Inflammatory macrophage (primary cell): ENCODE results near the gene CEMIP.

Experiments used
- DNase-seq, 2 donors: peaks; one replicate each; pipeline ENCODE4 v3.0.0-alpha.2; 2020 to 2022

The CEMIP gene

GRCh38 chr15:80892414-80892813 lies 113.2 kb downstream of the CEMIP start:
- DNase-seq, result no peak

DNA sequence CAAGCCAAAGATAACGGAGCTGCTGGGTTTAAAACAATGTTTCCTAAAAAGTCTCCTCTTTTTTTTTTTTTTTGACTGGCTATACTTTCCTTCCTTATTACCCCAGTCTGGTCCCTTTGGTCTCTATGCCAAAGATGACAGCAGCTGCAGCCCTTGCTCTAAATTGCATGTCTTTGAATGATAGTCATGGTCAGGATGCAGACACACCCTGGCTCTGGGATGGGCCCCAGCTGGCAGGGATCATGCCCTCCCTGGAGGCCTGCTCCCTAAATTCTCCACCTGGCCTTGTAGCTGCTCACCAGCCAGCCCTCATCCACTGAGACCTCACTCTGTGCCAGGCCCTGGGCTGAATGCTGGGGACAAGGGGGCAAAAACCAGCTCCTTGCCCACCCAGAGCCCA lies 114.6 kb downstream of the CEMIP start:
- no peak for DNase-seq

DNA sequence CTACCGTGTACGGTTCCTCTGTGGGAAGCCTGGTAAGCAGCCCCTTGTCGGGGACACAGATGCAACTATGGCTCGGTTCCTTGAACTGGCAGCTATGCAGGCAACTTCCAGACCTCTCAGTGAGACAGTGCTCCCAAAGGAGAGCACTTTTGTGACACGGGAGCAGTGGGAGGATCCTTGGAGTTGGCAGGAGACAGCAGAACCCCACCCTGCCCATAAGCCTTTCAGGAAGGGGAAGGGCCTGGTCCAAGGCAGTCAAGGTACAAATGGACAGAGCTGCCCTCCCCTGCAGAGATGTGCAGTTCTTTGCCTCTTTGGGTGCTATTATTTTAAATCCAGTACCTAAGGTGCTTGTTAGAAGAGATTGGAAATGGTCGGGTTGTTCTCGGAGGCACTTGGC lies 115.9 kb downstream of the CEMIP start:
- no peak for DNase-seq

GRCh38 chr15:80895965-80896364 lies 116.8 kb downstream of the CEMIP start:
- no peak for DNase-seq

GRCh38 chr15:80898040-80898439 lies 118.9 kb downstream of the CEMIP start:
- DNase-seq, result no peak

DNA sequence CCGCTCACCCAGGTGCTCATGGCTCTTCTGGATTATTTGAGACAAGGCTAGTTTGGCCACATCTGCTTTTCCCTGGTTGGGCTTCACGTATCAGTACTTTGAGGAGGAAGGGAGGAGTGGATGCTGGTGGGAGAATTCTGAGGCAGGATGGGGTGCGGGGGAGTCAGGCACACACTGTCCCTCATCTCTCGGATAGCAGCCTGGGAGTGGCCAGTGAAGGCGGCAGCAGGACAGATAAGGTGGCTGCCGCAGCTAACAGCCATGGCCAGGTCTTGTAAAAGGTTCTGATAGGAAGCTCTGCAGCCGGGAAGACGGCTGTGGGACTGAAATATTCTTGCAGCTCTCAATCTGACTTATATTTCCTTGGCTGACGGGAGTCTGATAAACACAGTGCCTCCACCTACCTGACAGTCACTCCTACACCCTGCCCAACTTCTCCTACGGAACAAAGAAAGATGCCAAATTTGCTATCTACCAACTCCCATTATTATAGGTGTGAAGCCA lies 123.2 kb downstream of the CEMIP start:
- DNase-seq, result no peak

- DNase-seq, result peak in 1 of 2 donors; percentile 51
Observed at GRCh38 chr15:80904998-80905397, 125.8 kb downstream of the CEMIP start.

DNA sequence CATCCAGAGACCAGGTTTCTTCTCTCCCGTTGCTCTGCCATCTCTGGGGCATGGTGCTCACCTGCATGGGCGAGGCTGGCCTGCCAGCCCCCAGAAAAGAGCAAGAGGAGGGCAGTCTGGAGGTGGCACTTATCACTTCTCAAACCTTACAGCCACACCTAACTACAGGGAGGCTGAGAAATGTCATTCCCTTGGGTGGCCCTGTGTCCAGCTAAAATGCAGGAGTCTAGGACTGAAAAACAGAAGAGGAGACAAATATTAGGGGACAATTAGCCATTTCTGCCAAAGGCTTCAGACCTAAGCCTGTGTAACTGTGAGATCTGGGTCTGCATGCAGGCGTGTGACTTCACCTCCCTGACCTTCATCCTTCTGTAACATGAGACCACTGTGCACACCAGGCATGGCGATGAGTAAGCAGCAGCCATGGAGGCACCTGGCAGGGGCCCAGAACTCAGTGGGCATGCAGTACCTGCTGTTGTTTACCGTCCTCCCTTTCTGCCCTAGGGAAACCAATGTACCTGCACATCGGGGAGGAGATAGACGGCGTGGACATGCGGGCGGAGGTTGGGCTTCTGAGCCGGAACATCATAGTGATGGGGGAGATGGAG lies 127.1 kb downstream of the CEMIP start:
- DNase-seq, result no peak

GRCh38 chr15:80911821-80912220 lies 132.7 kb downstream of the CEMIP start:
- no peak for DNase-seq

- DNase-seq, result no peak
Observed at GRCh38 chr15:80912673-80913072, 133.5 kb downstream of the CEMIP start.

GRCh38 chr15:80913541-80913940 lies 134.4 kb downstream of the CEMIP start:
- no peak for DNase-seq

- no peak for DNase-seq
Observed at GRCh38 chr15:80915472-80915871, 136.3 kb downstream of the CEMIP start.

DNA sequence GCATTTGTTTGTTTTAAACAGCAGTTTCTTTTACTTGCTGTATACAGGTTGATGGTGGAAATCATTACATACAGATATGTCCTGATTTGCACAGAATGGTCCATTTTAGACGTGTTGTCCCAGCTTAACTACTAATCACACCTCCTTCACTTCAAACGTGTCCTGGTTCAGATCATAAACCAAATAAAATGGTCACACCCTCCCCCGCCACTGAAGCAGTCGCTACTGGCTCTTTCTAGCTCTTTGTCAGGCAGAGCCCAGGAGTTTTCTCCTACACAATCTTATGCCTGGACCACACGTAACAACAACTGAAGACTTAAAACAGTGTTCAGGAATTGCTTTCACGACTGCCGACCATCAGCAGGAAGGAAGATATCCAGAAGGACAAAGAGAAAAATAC lies 136.9 kb downstream of the CEMIP start:
- no peak for DNase-seq

DNA sequence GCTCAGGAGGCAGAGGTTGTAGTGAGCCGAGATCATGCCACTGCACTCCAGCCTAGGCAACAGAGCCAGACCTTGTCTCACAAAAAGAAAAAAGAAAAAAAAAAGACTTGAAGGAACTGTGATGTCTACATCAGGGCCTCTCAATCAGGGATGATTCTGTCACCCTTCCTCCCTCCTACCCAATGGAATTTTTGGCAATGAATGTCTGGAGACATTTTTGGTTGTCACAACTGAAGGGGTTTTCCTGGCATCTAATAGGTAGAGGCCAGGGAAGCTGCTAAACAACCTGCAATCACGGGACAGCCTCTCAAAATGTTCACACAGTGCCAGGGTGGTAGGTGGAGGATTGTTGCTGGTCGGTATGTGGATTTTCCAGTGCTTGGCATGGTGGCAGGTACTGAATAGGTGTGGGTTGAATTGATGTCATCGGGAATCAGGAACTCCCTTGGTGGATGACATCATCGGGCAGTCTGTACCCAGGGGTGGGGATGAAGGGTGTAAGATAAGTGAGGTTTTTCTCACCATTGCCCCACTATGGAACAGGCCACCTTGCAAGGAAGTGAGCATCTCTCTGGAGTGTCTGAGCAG lies 139.1 kb downstream of the CEMIP start:
- peak; percentile 12 to 35 for DNase-seq

GRCh38 chr15:80920271-80920699 lies 141.1 kb downstream of the CEMIP start:
- DNase-seq, result no peak

- DNase-seq, result no peak
Observed at GRCh38 chr15:80921736-80922410, 142.7 kb downstream of the CEMIP start.

DNA sequence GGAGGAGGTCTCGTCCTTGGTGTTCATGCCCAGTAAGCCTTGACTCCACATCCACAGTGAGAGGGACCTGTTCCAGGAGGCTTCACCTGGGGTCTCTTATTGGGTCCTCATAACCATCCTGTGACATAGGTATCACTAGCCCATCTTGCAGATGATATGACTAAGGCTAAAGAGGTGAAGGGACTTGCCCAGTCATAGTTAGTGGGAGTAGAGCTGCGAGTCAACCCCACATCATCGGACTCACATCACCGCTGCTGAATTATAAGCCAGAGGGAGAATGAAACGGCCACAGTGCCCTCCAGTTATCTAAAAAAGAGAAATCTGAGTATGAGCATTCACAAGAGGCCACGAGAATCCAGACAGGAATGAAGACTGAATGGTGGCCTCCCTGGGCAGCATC lies 144.5 kb downstream of the CEMIP start:
- DNase-seq, result no peak

DNA sequence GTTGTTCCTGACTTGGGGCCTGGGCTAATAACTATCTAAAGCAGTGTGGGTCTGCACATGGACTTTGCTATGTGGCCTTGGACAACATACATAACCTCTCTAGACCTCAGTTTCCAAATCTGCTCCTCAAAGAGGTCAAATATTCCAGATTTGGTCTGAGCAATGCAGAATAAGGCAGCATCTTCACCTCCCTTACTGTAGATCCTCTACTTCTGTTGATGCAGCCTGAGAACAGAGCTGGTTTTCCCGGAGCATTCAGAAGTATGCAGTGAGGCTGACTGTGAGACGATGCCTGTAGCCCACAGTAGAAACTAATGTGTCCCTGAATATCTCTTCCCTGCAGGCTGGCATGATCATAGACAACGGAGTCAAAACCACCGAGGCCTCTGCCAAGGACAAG lies 145.1 kb downstream of the CEMIP start:
- no peak for DNase-seq

DNA sequence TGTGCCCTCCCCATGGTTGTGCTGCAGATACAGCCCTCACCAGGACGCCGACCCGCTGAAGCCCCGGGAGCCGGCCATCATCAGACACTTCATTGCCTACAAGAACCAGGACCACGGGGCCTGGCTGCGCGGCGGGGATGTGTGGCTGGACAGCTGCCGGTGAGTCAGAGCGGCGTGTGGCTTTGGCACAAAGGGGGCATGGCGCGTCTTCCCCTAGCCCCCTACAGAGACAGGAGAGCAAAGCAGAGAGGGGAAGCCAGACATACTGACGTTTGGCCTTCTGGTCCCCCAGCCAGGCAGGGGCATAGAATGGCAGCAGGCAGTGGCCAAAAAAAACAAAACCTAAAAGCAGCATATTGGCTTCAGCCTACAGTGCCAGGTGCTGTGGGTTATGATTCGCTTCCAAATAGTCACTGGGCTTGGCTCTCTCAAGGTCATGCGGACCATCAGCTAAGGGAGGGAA lies 146.5 kb downstream of the CEMIP start:
- DNase-seq, result no peak

GRCh38 chr15:80926126-80926525 lies 147.0 kb downstream of the CEMIP start:
- DNase-seq, result peak; percentile 3 to 15

DNA sequence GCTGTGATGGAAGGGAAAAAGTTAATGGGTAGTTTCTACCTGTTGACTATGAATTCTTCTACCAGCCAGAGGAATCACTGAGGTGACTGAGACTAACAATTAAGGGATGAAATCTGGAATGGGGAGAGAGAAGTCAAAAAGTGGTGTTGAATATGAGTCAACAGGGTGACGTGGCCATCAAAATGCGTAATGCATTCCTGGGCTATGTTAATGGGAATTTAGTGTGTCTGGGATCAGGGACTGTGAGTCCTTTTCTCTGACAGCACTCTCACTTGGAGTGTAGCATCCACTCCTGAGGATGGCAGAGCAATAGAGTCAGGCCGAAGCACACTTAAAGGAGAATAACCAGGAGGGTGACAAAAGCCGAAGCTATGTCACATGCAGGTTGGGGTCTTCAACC lies 150.1 kb downstream of the CEMIP start:
- no peak for DNase-seq

DNA sequence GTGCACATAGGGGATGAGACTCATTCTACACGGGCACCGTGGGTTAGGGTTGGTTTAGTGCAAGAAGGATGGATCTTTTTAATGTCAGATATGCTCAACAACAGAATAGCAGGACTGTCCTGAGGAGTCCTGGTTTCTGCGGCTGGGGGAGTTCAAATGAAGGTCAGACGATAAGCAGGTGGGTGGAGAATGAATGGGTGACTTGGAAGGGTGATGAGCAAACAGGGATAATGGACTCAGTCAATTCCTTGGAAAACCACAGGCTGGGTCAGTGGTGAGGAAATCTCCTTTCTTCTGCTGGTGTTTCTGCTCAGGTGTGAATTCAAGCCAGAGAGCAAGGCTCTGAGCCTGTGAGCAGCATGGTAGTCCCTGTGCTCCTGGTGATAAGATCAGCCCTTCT lies 150.5 kb downstream of the CEMIP start:
- DNase-seq, result no peak

DNA sequence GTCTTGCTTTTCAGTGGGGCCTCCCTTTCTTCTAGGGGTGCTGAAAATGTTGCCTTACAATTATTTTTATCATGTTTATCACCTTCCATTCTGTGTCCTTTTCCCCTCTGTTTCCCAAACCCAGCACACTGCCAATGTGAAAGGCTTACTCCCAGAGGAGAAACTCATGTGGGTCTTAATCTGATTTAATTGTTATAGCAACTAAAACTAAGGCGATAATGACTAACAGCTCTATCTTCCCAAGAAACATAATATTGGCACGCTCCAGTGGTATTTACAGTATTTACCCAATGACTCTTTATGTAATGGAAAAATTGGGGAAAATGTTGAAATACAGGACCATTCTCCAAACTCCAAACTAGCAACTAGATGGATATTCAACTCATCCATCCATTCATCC lies 152.0 kb downstream of the CEMIP start:
- no peak for DNase-seq
